Skeletal muscle satellite cell (primary cell): Measurements from ENCODE around the gene SRCIN1.

Experiments
- H3K27me3 ChIP-seq: 2 replicates; pipeline ENCODE4 v1.7.0; 2013; ENCODE audit warnings: low read length; ENCODE audit not compliant: control insufficient read depth, insufficient read depth
- H3K36me3 ChIP-seq: 2 replicates; pipeline ENCODE4 v1.7.0; 2013; ENCODE audit warnings: mild to moderate bottlenecking, control low read depth, low read length; ENCODE audit not compliant: insufficient read depth
- H3K4me1 ChIP-seq: 2 replicates; pipeline ENCODE4 v1.7.0; 2013; ENCODE audit warnings: low read length; ENCODE audit not compliant: control insufficient read depth, insufficient read depth
- H3K4me2 ChIP-seq: 2 replicates; pipeline ENCODE4 v1.7.0; 2013; ENCODE audit warnings: mild to moderate bottlenecking, low read length
- H3K4me3 ChIP-seq: 2 replicates; pipeline ENCODE4 v1.7.0; 2013; ENCODE audit warnings: low read length
- H3K9ac ChIP-seq: 2 replicates; pipeline ENCODE4 v1.7.0; 2013; ENCODE audit warnings: mild to moderate bottlenecking, low read depth, low read length, moderate library complexity
- H3K9me3 ChIP-seq: replicated peaks from 2 replicates; pipeline ENCODE4 v1.7.0; 2013; ENCODE audit warnings: mild to moderate bottlenecking, control low read depth, low read length

Gene SRCIN1

GRCh38 chr17:38557396-38557795 lies 48.4 kb downstream of the SRCIN1 start:
- Histone ChIP-seq H3K4me1 (peaks cover 17% of the 10 kb centered on the region), H3K36me3 (no peaks in the 10 kb centered on the region), H3K4me3 (peak overlapping the region; percentile 60), H3K4me2 (peak overlapping the region; percentile 81), H3K9me3 (no peaks in the 10 kb centered on the region), H3K9ac (no peak overlapping the region), H3K27me3 (peaks cover 72% of the 10 kb centered on the region)

GRCh38 chr17:38556239-38556638 lies 49.5 kb downstream of the SRCIN1 start:
- H3K4me1 ChIP-seq = peaks cover 17% of the 10 kb centered on the region
- H3K27me3 ChIP-seq = peaks cover 60% of the 10 kb centered on the region
- no peaks in the 10 kb centered on the region for H3K9me3 ChIP-seq
- no peak overlapping the region for H3K9ac ChIP-seq
- no peak overlapping the region for H3K4me2 ChIP-seq
- no peak overlapping the region for H3K4me3 ChIP-seq
- no peaks in the 10 kb centered on the region for H3K36me3 ChIP-seq

- Histone ChIP-seq H3K27me3 (peaks cover 45% of the 10 kb centered on the region), H3K4me1 (peaks cover 17% of the 10 kb centered on the region), H3K4me3 (no peak overlapping the region), H3K9me3 (no peaks in the 10 kb centered on the region), H3K4me2 (no peak overlapping the region), H3K36me3 (no peaks in the 10 kb centered on the region), H3K9ac (no peak overlapping the region)
Observed at GRCh38 chr17:38554430-38555350, 51.1 kb downstream of the SRCIN1 start.

- Histone ChIP-seq H3K27me3 (peaks cover 35% of the 10 kb centered on the region), H3K9ac (no peak overlapping the region), H3K4me3 (no peak overlapping the region), H3K4me1 (no peaks in the 10 kb centered on the region), H3K9me3 (no peaks in the 10 kb centered on the region), H3K36me3 (no peaks in the 10 kb centered on the region), H3K4me2 (no peak overlapping the region)
Observed at GRCh38 chr17:38552343-38552742, 53.4 kb downstream of the SRCIN1 start.

- no peaks in the 10 kb centered on the region for H3K9me3 ChIP-seq
- H3K27me3 ChIP-seq = peaks cover 37% of the 10 kb centered on the region
- H3K4me3 ChIP-seq = no peak overlapping the region
- H3K4me1 ChIP-seq = no peaks in the 10 kb centered on the region
- H3K9ac ChIP-seq = no peak overlapping the region
- H3K36me3 ChIP-seq = no peaks in the 10 kb centered on the region
- no peak overlapping the region for H3K4me2 ChIP-seq
Observed at GRCh38 chr17:38551121-38551520, 54.6 kb downstream of the SRCIN1 start.

- peaks cover 36% of the 10 kb centered on the region for H3K27me3 ChIP-seq
- H3K4me1 ChIP-seq = no peaks in the 10 kb centered on the region
- H3K4me3 ChIP-seq = no peak overlapping the region
- H3K36me3 ChIP-seq = no peaks in the 10 kb centered on the region
- no peak overlapping the region for H3K9ac ChIP-seq
- H3K4me2 ChIP-seq = no peak overlapping the region
- H3K9me3 ChIP-seq = no peaks in the 10 kb centered on the region
Observed at GRCh38 chr17:38550661-38551060, 55.1 kb downstream of the SRCIN1 start.

- H3K4me1 ChIP-seq = no peaks in the 10 kb centered on the region
- H3K4me3 ChIP-seq = no peak overlapping the region
- H3K36me3 ChIP-seq = no peaks in the 10 kb centered on the region
- no peaks in the 10 kb centered on the region for H3K9me3 ChIP-seq
- no peak overlapping the region for H3K4me2 ChIP-seq
- H3K27me3 ChIP-seq = peaks cover 34% of the 10 kb centered on the region
- H3K9ac ChIP-seq = no peak overlapping the region
Observed at GRCh38 chr17:38549285-38549684, 56.5 kb downstream of the SRCIN1 start.

- H3K36me3 ChIP-seq = no peaks in the 10 kb centered on the region
- no peak overlapping the region for H3K4me3 ChIP-seq
- no peak overlapping the region for H3K9ac ChIP-seq
- no peaks in the 10 kb centered on the region for H3K4me1 ChIP-seq
- no peak overlapping the region for H3K4me2 ChIP-seq
- peaks cover 36% of the 10 kb centered on the region for H3K27me3 ChIP-seq
- no peaks in the 10 kb centered on the region for H3K9me3 ChIP-seq
Observed at GRCh38 chr17:38547444-38547843, 58.3 kb downstream of the SRCIN1 start.

GRCh38 chr17:38546396-38546795 lies 59.4 kb downstream of the SRCIN1 start:
- Histone ChIP-seq H3K27me3 (peaks cover 43% of the 10 kb centered on the region), H3K4me1 (no peaks in the 10 kb centered on the region), H3K4me3 (no peak overlapping the region), H3K9me3 (no peaks in the 10 kb centered on the region), H3K36me3 (no peaks in the 10 kb centered on the region), H3K4me2 (no peak overlapping the region), H3K9ac (no peak overlapping the region)

- Histone ChIP-seq H3K36me3 (no peaks in the 10 kb centered on the region), H3K9me3 (no peaks in the 10 kb centered on the region), H3K9ac (no peak overlapping the region), H3K4me3 (no peak overlapping the region), H3K4me1 (no peaks in the 10 kb centered on the region), H3K4me2 (no peak overlapping the region), H3K27me3 (peaks cover 45% of the 10 kb centered on the region)
Observed at GRCh38 chr17:38545531-38546225, 60.1 kb downstream of the SRCIN1 start.

- Histone ChIP-seq H3K36me3 (no peaks in the 10 kb centered on the region), H3K4me1 (no peaks in the 10 kb centered on the region), H3K9me3 (no peaks in the 10 kb centered on the region), H3K4me2 (no peak overlapping the region), H3K4me3 (no peak overlapping the region), H3K9ac (no peak overlapping the region), H3K27me3 (peaks cover 49% of the 10 kb centered on the region)
Observed at GRCh38 chr17:38544839-38545209, 60.9 kb downstream of the SRCIN1 start.
